ENCODE results near the gene CLN6. TPM values are rescaled to one million over a fixed set of nuclear protein-coding genes. Genes with fewer than 3 reads are reported as not detected.

The CLN6 gene
- total RNA-seq, 2 experiments from 2014 or later = 8.0 to 8.1 TPM

- ChIA-PET POLR2A (interaction anchor here (1.1 to 3.9 kb wide), 2 partner anchors 19 to 221 kb away, joined by 3 to 57 read pairs; no protein-coding TSS in a partner anchor), CTCF (interaction anchor here (3.2 kb wide), 1 partner anchor 31 kb away, joined by 21 read pairs; no protein-coding TSS in a partner anchor)
- intact Hi-C loops (cut with DNase I, micrococcal nuclease) = loop anchor here (5.0 to 10.0 kb wide), 4 partner anchors 223 to 1768 kb away; partner anchors contain the start of genes PIAS1 (in 2 of the 2), C15orf61 (in 1 of the 2) and ZWILCH (in 1 of the 2)
- no peak overlapping the region for H3K27ac ChIP-seq (ENCODE audit: low read depth in 1 of 2, low read length in 2 of 2)
- Mint-ChIP-seq H3K9me3 (no peaks in the 10 kb centered on the region), H3K36me3 (ENCODE audit: low read depth) (peaks cover 22% of the 10 kb centered on the region), H3K4me1 (ENCODE audit: low read depth) (peaks cover 34% of the 10 kb centered on the region), H3K4me3 (peak overlapping the region; percentile 98), H3K27ac (peak overlapping the region; percentile 99), H3K27me3 (no peaks in the 10 kb centered on the region)
- H3K4me3 ChIP-seq (ENCODE audit: low read length) = no peak overlapping the region
- no peaks in the 10 kb centered on the region for H3K27me3 ChIP-seq (ENCODE audit: control insufficient read depth in 1 of 2, insufficient read depth in 2 of 2, low read length in 2 of 2)
- TF ChIP-seq CTCF (IDR thresholded peaks at IDR 0.05) = no peak
- no peaks in the 10 kb centered on the region for H3K36me3 ChIP-seq (ENCODE audit: insufficient read depth, low read length)
- ATAC-seq (ENCODE audit: poor library complexity) (no peak), DNase-seq (no peak)
- peaks cover 24% of the 10 kb centered on the region for H3K4me1 ChIP-seq (ENCODE audit: insufficient read depth, low read length)
- no peaks in the 10 kb centered on the region for H3K9me3 ChIP-seq (ENCODE audit: control insufficient read depth in 1 of 2, insufficient read depth in 1 of 2, low read length in 2 of 2)
These were observed 45.7 kb upstream of the CLN6 start for GRCh38 chr15:68275165-68275746.

- POLR2A ChIA-PET = no interaction called here
- no peaks in the 10 kb centered on the region for H3K9me3 Mint-ChIP-seq
- Histone ChIP-seq H3K9me3 (ENCODE audit: control insufficient read depth in 1 of 2, insufficient read depth in 1 of 2, low read length in 2 of 2) (no peaks in the 10 kb centered on the region), H3K4me1 (ENCODE audit: insufficient read depth, low read length) (peaks cover 18% of the 10 kb centered on the region), H3K27ac (ENCODE audit: low read depth in 1 of 2, low read length in 2 of 2) (no peak overlapping the region), H3K27me3 (ENCODE audit: control insufficient read depth in 1 of 2, insufficient read depth in 2 of 2, low read length in 2 of 2) (no peaks in the 10 kb centered on the region), H3K4me3 (ENCODE audit: low read length) (no peak overlapping the region), H3K36me3 (ENCODE audit: insufficient read depth, low read length) (no peaks in the 10 kb centered on the region)
- H3K4me3 Mint-ChIP-seq = no peak overlapping the region
- H3K4me1 Mint-ChIP-seq (ENCODE audit: low read depth) = peaks cover 25% of the 10 kb centered on the region
- intact Hi-C loops (cut with DNase I, micrococcal nuclease) = loop anchor here in 1 of 2 experiments (10.0 kb wide), 1 partner anchor 540 kb away; no protein-coding TSS in a partner anchor
- TF ChIP-seq CTCF (IDR thresholded peaks at IDR 0.05) = no peak
- peak overlapping the region; percentile 99 for H3K27ac Mint-ChIP-seq
- ATAC-seq (ENCODE audit: poor library complexity) = no peak
- H3K36me3 Mint-ChIP-seq (ENCODE audit: low read depth) = peaks cover 12% of the 10 kb centered on the region
- CTCF ChIA-PET = no interaction called here
- no peaks in the 10 kb centered on the region for H3K27me3 Mint-ChIP-seq
- DNase-seq = no peak
These were observed 44.8 kb upstream of the CLN6 start for GRCh38 chr15:68274201-68274848.

- no peaks in the 10 kb centered on the region for H3K36me3 ChIP-seq (ENCODE audit: insufficient read depth, low read length)
- H3K27me3 ChIP-seq (ENCODE audit: control insufficient read depth in 1 of 2, insufficient read depth in 2 of 2, low read length in 2 of 2) = no peaks in the 10 kb centered on the region
- no peak for DNase-seq
- no peak for ATAC-seq (ENCODE audit: poor library complexity)
- H3K9me3 ChIP-seq (ENCODE audit: control insufficient read depth in 1 of 2, insufficient read depth in 1 of 2, low read length in 2 of 2) = no peaks in the 10 kb centered on the region
- Mint-ChIP-seq H3K36me3 (ENCODE audit: low read depth) (no peaks in the 10 kb centered on the region), H3K4me1 (ENCODE audit: low read depth) (peaks cover 14% of the 10 kb centered on the region), H3K27ac (no peak overlapping the region), H3K9me3 (no peaks in the 10 kb centered on the region), H3K4me3 (peak overlapping the region; percentile 16), H3K27me3 (peaks cover 10% of the 10 kb centered on the region)
- ChIA-PET POLR2A (no interaction called here), CTCF (no interaction called here)
- H3K4me1 ChIP-seq (ENCODE audit: insufficient read depth, low read length) = peaks cover 10% of the 10 kb centered on the region
- TF ChIP-seq CTCF (IDR thresholded peaks at IDR 0.05) = no peak
- intact Hi-C loops (cut with DNase I, micrococcal nuclease) = loop anchor here in 1 of 2 experiments (10.0 kb wide), 1 partner anchor 542 kb away; no protein-coding TSS in a partner anchor
- no peak overlapping the region for H3K4me3 ChIP-seq (ENCODE audit: low read length)
- H3K27ac ChIP-seq (ENCODE audit: low read depth in 1 of 2, low read length in 2 of 2) = no peak overlapping the region
These were observed 43.3 kb upstream of the CLN6 start for GRCh38 chr15:68272721-68273271.
